ENCODE data around the gene SVEP1. TPM values are rescaled to one million over a fixed set of nuclear protein-coding genes. Genes with fewer than 3 reads are reported as not detected.
A peak's percentile ranks its signal among the peaks of the same experiment; 100 is the strongest.
"Not testable (repeated sequence)": the region's sequence is repeated elsewhere in the genome, so short reads cannot be mapped to it uniquely, and the experiment has no call there.

Gene SVEP1
- total RNA-seq, 1 donor = 81.2 TPM

GRCh38 chr9:110543631-110544051 is 35.9 kb downstream of the SVEP1 start:
- no peak for DNase-seq (ENCODE audit: low read depth)
- H3K4me3 ChIP-seq (ENCODE audit: low read depth, low read length) = no peak overlapping the region
- TF ChIP-seq CTCF (IDR thresholded peaks at IDR 0.05; ENCODE audit: insufficient read depth, low read depth, low read length) = no peak

GRCh38 chr9:110541950-110542349 is 37.6 kb downstream of the SVEP1 start:
- TF ChIP-seq CTCF (IDR thresholded peaks at IDR 0.05; ENCODE audit: insufficient read depth, low read depth, low read length) = no peak
- H3K4me3 ChIP-seq (ENCODE audit: low read depth, low read length) = no peak overlapping the region
- DNase-seq (ENCODE audit: low read depth) = peak; percentile 56

- DNase-seq (ENCODE audit: low read depth) = no peak
- H3K4me3 ChIP-seq (ENCODE audit: low read depth, low read length) = no peak overlapping the region
- no peak for TF ChIP-seq CTCF (IDR thresholded peaks at IDR 0.05; ENCODE audit: insufficient read depth, low read depth, low read length)
Observed at GRCh38 chr9:110538647-110539041, 40.9 kb downstream of the SVEP1 start.

- peak; percentile 46 for DNase-seq (ENCODE audit: low read depth)
- no peak for TF ChIP-seq CTCF (IDR thresholded peaks at IDR 0.05; ENCODE audit: insufficient read depth, low read depth, low read length)
- H3K4me3 ChIP-seq (ENCODE audit: low read depth, low read length) = no peak overlapping the region
Observed at GRCh38 chr9:110537841-110538646, 41.5 kb downstream of the SVEP1 start.

GRCh38 chr9:110536822-110537221 is 42.7 kb downstream of the SVEP1 start:
- DNase-seq (ENCODE audit: low read depth) = peak; percentile 96
- no peak for TF ChIP-seq CTCF (IDR thresholded peaks at IDR 0.05; ENCODE audit: insufficient read depth, low read depth, low read length)
- H3K4me3 ChIP-seq (ENCODE audit: low read depth, low read length) = no peak overlapping the region

- not testable (repeated sequence) for H3K4me3 ChIP-seq (ENCODE audit: low read depth, low read length); DNase-seq (ENCODE audit: low read depth)
Observed at GRCh38 chr9:110534162-110534561, 45.4 kb downstream of the SVEP1 start.

GRCh38 chr9:110532908-110533665 is 46.5 kb downstream of the SVEP1 start:
- no peak for TF ChIP-seq CTCF (IDR thresholded peaks at IDR 0.05; ENCODE audit: insufficient read depth, low read depth, low read length)
- DNase-seq (ENCODE audit: low read depth) = no peak

More at GRCh38 chr9:110532908-110533665, 46.5 kb downstream of the SVEP1 start:
- H3K4me3 ChIP-seq (ENCODE audit: low read depth, low read length) = no peak overlapping the region
